NCI-H2227 treated with DMSO at 0.1 percent for 48 hours (cell line): ENCODE results near the gene RPS6KL1.

ENCODE experiments used
- DNase-seq: peaks from one replicate; lab custom pipeline; 2025; lab: John Stamatoyannopoulos, UW

RPS6KL1 gene

GRCh38 chr14:74922752-74923401 lies at the start of gene RPS6KL1:
Gene RPS6KL1 (minus strand): TSS chr14:74923260. CDS start chr14:74921541, 1,719 bp downstream.
- DNase-seq: peak; percentile 87

- no peak for DNase-seq
Measured at GRCh38 chr14:74968811-74969210, 45.8 kb upstream of the RPS6KL1 start.

GRCh38 chr14:74965486-74966153 lies 42.6 kb upstream of the RPS6KL1 start:
- no peak for DNase-seq

- DNase-seq: no peak
Measured at GRCh38 chr14:74964787-74965485, 41.9 kb upstream of the RPS6KL1 start.

- DNase-seq: no peak
Measured at GRCh38 chr14:74963705-74964271, 40.7 kb upstream of the RPS6KL1 start.

- no peak for DNase-seq
Measured at GRCh38 chr14:74963178-74963704, 40.2 kb upstream of the RPS6KL1 start.

- no peak for DNase-seq
Measured at GRCh38 chr14:74962493-74962892, 39.4 kb upstream of the RPS6KL1 start.

- DNase-seq: no peak
Measured at GRCh38 chr14:74962046-74962445, 39.0 kb upstream of the RPS6KL1 start.

- DNase-seq: no peak
Measured at GRCh38 chr14:74961238-74961911, 38.3 kb upstream of the RPS6KL1 start.

GRCh38 chr14:74960736-74961135 lies 37.7 kb upstream of the RPS6KL1 start:
- DNase-seq: no peak

- no peak for DNase-seq
Measured at GRCh38 chr14:74959596-74960180, 36.6 kb upstream of the RPS6KL1 start.

- no peak for DNase-seq
Measured at GRCh38 chr14:74956280-74957072, 33.4 kb upstream of the RPS6KL1 start.

GRCh38 chr14:74956027-74956279 lies 32.9 kb upstream of the RPS6KL1 start:
- no peak for DNase-seq

GRCh38 chr14:74955229-74956026 lies 32.4 kb upstream of the RPS6KL1 start, which contains the start of gene PGF:
Gene PGF (minus strand): TSS chr14:74955597. CDS start chr14:74955242, 355 bp downstream.
- peak; percentile 24 for DNase-seq

- DNase-seq: no peak
Measured at GRCh38 chr14:74954947-74955228, 31.8 kb upstream of the RPS6KL1 start.

GRCh38 chr14:74954232-74954946 lies 31.3 kb upstream of the RPS6KL1 start:
- DNase-seq: peak; percentile 48

GRCh38 chr14:74953686-74954085 lies 30.6 kb upstream of the RPS6KL1 start:
- no peak for DNase-seq

GRCh38 chr14:74952697-74953484 lies 29.8 kb upstream of the RPS6KL1 start:
- DNase-seq: no peak

GRCh38 chr14:74952180-74952665 lies 29.2 kb upstream of the RPS6KL1 start:
- DNase-seq: no peak
